ENCODE results near the gene MARCHF11. TPM values are rescaled to one million over a fixed set of nuclear protein-coding genes. Genes with fewer than 3 reads are reported as not detected.

Gene MARCHF11
- total RNA-seq, 2 experiments from 2014 or later: not detected

GRCh38 chr5:16050414-16050813, 129.2 kb downstream of the MARCHF11 start:
- no peaks in the 10 kb centered on the region for H3K27me3 ChIP-seq (ENCODE audit: control insufficient read depth in 1 of 2, insufficient read depth in 2 of 2, low read length in 2 of 2)
- no peaks in the 10 kb centered on the region for H3K4me1 ChIP-seq (ENCODE audit: insufficient read depth, low read length)
- TF ChIP-seq CTCF (IDR thresholded peaks at IDR 0.05): no peak
- no peak overlapping the region for H3K27ac ChIP-seq (ENCODE audit: low read depth in 1 of 2, low read length in 2 of 2)
- no peak for DNase-seq
- no peaks in the 10 kb centered on the region for H3K36me3 ChIP-seq (ENCODE audit: insufficient read depth, low read length)
- Mint-ChIP-seq H3K27me3 (no peaks in the 10 kb centered on the region), H3K9me3 (peaks cover 6% of the 10 kb centered on the region), H3K36me3 (ENCODE audit: low read depth) (no peaks in the 10 kb centered on the region), H3K27ac (no peak overlapping the region), H3K4me1 (ENCODE audit: low read depth) (no peaks in the 10 kb centered on the region), H3K4me3 (no peak overlapping the region)
- peaks cover 0 to 16% of the 10 kb centered on the region in 2 experiments for H3K9me3 ChIP-seq (ENCODE audit: control insufficient read depth in 1 of 2, insufficient read depth in 1 of 2, low read length in 2 of 2)
- POLR2A ChIA-PET: no interaction called here
- intact Hi-C loops (cut with DNase I, micrococcal nuclease): no loop called here
- no peak for ATAC-seq (ENCODE audit: poor library complexity)
- no peak overlapping the region for H3K4me3 ChIP-seq (ENCODE audit: low read length)
- CTCF ChIA-PET: no interaction called here

GRCh38 chr5:16049761-16050160, 129.8 kb downstream of the MARCHF11 start:
- Histone ChIP-seq H3K4me1 (ENCODE audit: insufficient read depth, low read length) (no peaks in the 10 kb centered on the region), H3K9me3 (ENCODE audit: control insufficient read depth in 1 of 2, insufficient read depth in 1 of 2, low read length in 2 of 2) (peaks cover 0 to 16% of the 10 kb centered on the region in 2 experiments), H3K27me3 (ENCODE audit: control insufficient read depth in 1 of 2, insufficient read depth in 2 of 2, low read length in 2 of 2) (no peaks in the 10 kb centered on the region), H3K36me3 (ENCODE audit: insufficient read depth, low read length) (no peaks in the 10 kb centered on the region), H3K27ac (ENCODE audit: low read depth in 1 of 2, low read length in 2 of 2) (no peak overlapping the region), H3K4me3 (ENCODE audit: low read length) (no peak overlapping the region)
- DNase-seq (no peak), ATAC-seq (ENCODE audit: poor library complexity) (no peak)
- Mint-ChIP-seq H3K9me3 (peaks cover 4% of the 10 kb centered on the region), H3K27me3 (no peaks in the 10 kb centered on the region), H3K4me1 (ENCODE audit: low read depth) (no peaks in the 10 kb centered on the region), H3K36me3 (ENCODE audit: low read depth) (no peaks in the 10 kb centered on the region), H3K27ac (no peak overlapping the region), H3K4me3 (no peak overlapping the region)
- ChIA-PET POLR2A (no interaction called here), CTCF (no interaction called here)
- intact Hi-C loops (cut with DNase I, micrococcal nuclease): no loop called here
- no peak for TF ChIP-seq CTCF (IDR thresholded peaks at IDR 0.05)

- ATAC-seq (ENCODE audit: poor library complexity): no peak
Observed at GRCh38 chr5:16048132-16048531, 131.5 kb downstream of the MARCHF11 start.

More at GRCh38 chr5:16048132-16048531, 131.5 kb downstream of the MARCHF11 start:
- intact Hi-C loops (cut with DNase I, micrococcal nuclease): no loop called here
- peaks cover 0 to 11% of the 10 kb centered on the region in 2 experiments for H3K9me3 ChIP-seq (ENCODE audit: control insufficient read depth in 1 of 2, insufficient read depth in 1 of 2, low read length in 2 of 2)
- H3K27ac ChIP-seq (ENCODE audit: low read depth in 1 of 2, low read length in 2 of 2): no peak overlapping the region
- no peak overlapping the region for H3K4me3 ChIP-seq (ENCODE audit: low read length)
- TF ChIP-seq CTCF (IDR thresholded peaks at IDR 0.05): no peak
- H3K36me3 Mint-ChIP-seq (ENCODE audit: low read depth): no peaks in the 10 kb centered on the region
- no peaks in the 10 kb centered on the region for H3K27me3 ChIP-seq (ENCODE audit: control insufficient read depth in 1 of 2, insufficient read depth in 2 of 2, low read length in 2 of 2)
- H3K27me3 Mint-ChIP-seq: no peaks in the 10 kb centered on the region
- H3K4me1 Mint-ChIP-seq (ENCODE audit: low read depth): no peaks in the 10 kb centered on the region
- ChIA-PET POLR2A (no interaction called here), CTCF (no interaction called here)
- H3K36me3 ChIP-seq (ENCODE audit: insufficient read depth, low read length): no peaks in the 10 kb centered on the region
- no peak overlapping the region for H3K27ac Mint-ChIP-seq
- no peak for DNase-seq
- H3K4me3 Mint-ChIP-seq: no peak overlapping the region
- no peaks in the 10 kb centered on the region for H3K4me1 ChIP-seq (ENCODE audit: insufficient read depth, low read length)
- peaks cover 3% of the 10 kb centered on the region for H3K9me3 Mint-ChIP-seq

Measured in CD4-positive, alpha-beta T cell (primary cell).